Vagina (tissue), 2 donors: Measurements from ENCODE around the gene STXBP5.

Source experiments
- CTCF ChIP-seq, 3 experiments: fragments of 450-650 bp in 2 of 3; fragments of 200-600 bp in 1 of 3; sonication (generic) in 1 of 3; IDR thresholded peaks; one replicate each; pipeline ENCODE4 v1.5.1; 2017 to 2019; ENCODE audit warnings: antibody characterized with exemption in 3 of 3, mild to moderate bottlenecking in 2 of 3, moderate library complexity in 2 of 3
- POLR2A ChIP-seq, 2 donors: fragments of 450-650 bp; IDR thresholded peaks; one replicate each; pipeline ENCODE4 v1.6.1; 2017; ENCODE audit warnings: antibody characterized with exemption in 2 of 2, mild to moderate bottlenecking in 2 of 2, moderate library complexity in 2 of 2
- POLR2AphosphoS5 ChIP-seq, 2 donors: sonication (generic); formaldehyde crosslinking; IDR thresholded peaks; one replicate each; pipeline ENCODE4 v1.9.0; 2017; ENCODE audit warnings: antibody characterized with exemption in 2 of 2, mild to moderate bottlenecking in 2 of 2, low read depth in 1 of 2; ENCODE audit not compliant: insufficient read depth in 1 of 2

- TF ChIP-seq CTCF (IDR thresholded peaks at IDR 0.05) = no peak
- TF ChIP-seq POLR2A (IDR thresholded peaks at IDR 0.05) = no peak
- no peak for TF ChIP-seq POLR2AphosphoS5 (IDR thresholded peaks at IDR 0.05; ENCODE audit: insufficient read depth in 1 of 2, low read depth in 1 of 2)
These were observed 225.6 kb downstream of the STXBP5 start for GRCh38 chr6:147429794-147430193.
